GM12873 (cell line): ENCODE data around the gene NFATC2IP.

Experiments used
- CTCF ChIP-seq: IDR thresholded peaks from 2 replicates; pipeline ENCODE4 v1.5.1; 2012; ENCODE audit warnings: low read depth, mild to moderate bottlenecking, moderate library complexity, low read length, control low read depth; ENCODE audit not compliant: insufficient read depth; ENCODE audit errors: missing control alignments

Gene NFATC2IP

GRCh38 chr16:28980330-28980729, 29.6 kb downstream of the NFATC2IP start:
- peak; percentile 29 for TF ChIP-seq CTCF

- no peak for TF ChIP-seq CTCF
Measured at GRCh38 chr16:28980929-28981328, 30.2 kb downstream of the NFATC2IP start.

GRCh38 chr16:28981517-28981916, 30.8 kb downstream of the NFATC2IP start:
- peak; percentile 90 for TF ChIP-seq CTCF

- TF ChIP-seq CTCF = no peak
Measured at GRCh38 chr16:28982418-28982817, 31.7 kb downstream of the NFATC2IP start.

GRCh38 chr16:28982949-28983348, 32.2 kb downstream of the NFATC2IP start:
- TF ChIP-seq CTCF = no peak

GRCh38 chr16:28983644-28984043, 32.9 kb downstream of the NFATC2IP start:
- TF ChIP-seq CTCF = no peak

GRCh38 chr16:28984091-28984490, 33.4 kb downstream of the NFATC2IP start:
- no peak for TF ChIP-seq CTCF

- no peak for TF ChIP-seq CTCF
Measured at GRCh38 chr16:28984619-28985135, 33.9 kb downstream of the NFATC2IP start, which contains the start of gene LAT. LAT (plus strand) TSS chr16:28985052; CDS start chr16:28985418, 366 bp downstream.
